Liver (tissue), 3 donors: ENCODE data around the gene CLRN3.

Experiments
- ATF3 ChIP-seq: IDR thresholded peaks from 2 replicates; pipeline ENCODE4 v1.6.1; 2016; ENCODE audit warnings: antibody characterized with exemption
- FOXA1 ChIP-seq: IDR thresholded peaks from 2 replicates; pipeline ENCODE4 v1.6.1; 2016; ENCODE audit warnings: antibody characterized with exemption
- JUND ChIP-seq, 2 donors: IDR thresholded peaks; 2 replicates each; pipeline ENCODE4 v1.6.1; 2016; ENCODE audit warnings: antibody characterized with exemption in 2 of 2
- RAD21 ChIP-seq, 2 donors: IDR thresholded peaks; 2 replicates each; pipeline ENCODE4 v1.6.1; 2016; ENCODE audit warnings: antibody characterized with exemption in 2 of 2, mild to moderate bottlenecking in 2 of 2
- TF ChIP-seq, protein P1 (sequence below): fragments of 150-350 bp; IDR thresholded peaks from 2 replicates; pipeline ENCODE4 v1.5.1; 2017; ENCODE audit warnings: improper control_type of control experiment, low read depth, low read length; ENCODE audit not compliant: missing input control
- TF ChIP-seq, protein P2 (sequence below): IDR thresholded peaks from 2 replicates; pipeline ENCODE4 v1.6.1; 2016; ENCODE audit warnings: antibody characterized with exemption
- donor health status: healthy.
- donor health status: healthy.

- TF ChIP-seq, protein P1, sequence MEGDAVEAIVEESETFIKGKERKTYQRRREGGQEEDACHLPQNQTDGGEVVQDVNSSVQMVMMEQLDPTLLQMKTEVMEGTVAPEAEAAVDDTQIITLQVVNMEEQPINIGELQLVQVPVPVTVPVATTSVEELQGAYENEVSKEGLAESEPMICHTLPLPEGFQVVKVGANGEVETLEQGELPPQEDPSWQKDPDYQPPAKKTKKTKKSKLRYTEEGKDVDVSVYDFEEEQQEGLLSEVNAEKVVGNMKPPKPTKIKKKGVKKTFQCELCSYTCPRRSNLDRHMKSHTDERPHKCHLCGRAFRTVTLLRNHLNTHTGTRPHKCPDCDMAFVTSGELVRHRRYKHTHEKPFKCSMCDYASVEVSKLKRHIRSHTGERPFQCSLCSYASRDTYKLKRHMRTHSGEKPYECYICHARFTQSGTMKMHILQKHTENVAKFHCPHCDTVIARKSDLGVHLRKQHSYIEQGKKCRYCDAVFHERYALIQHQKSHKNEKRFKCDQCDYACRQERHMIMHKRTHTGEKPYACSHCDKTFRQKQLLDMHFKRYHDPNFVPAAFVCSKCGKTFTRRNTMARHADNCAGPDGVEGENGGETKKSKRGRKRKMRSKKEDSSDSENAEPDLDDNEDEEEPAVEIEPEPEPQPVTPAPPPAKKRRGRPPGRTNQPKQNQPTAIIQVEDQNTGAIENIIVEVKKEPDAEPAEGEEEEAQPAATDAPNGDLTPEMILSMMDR, result no peak
- TF ChIP-seq, protein P2, sequence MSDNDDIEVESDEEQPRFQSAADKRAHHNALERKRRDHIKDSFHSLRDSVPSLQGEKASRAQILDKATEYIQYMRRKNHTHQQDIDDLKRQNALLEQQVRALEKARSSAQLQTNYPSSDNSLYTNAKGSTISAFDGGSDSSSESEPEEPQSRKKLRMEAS, result no peak
- no peak for TF ChIP-seq RAD21 (IDR thresholded peaks at IDR 0.05)
- TF ChIP-seq FOXA1, result no peak
- no peak for TF ChIP-seq JUND (IDR thresholded peaks at IDR 0.05)
- no peak for TF ChIP-seq ATF3
Measured at GRCh38 chr10:127890216-127890615, 2.5 kb downstream of the CLRN3 start.
